ENCODE measurements around the gene CRK. TPM values are rescaled to one million over a fixed set of nuclear protein-coding genes. Genes with fewer than 3 reads are reported as not detected.

CRK gene
- total RNA-seq, 1 donor from 2014 or later = 46.4 TPM

DNA sequence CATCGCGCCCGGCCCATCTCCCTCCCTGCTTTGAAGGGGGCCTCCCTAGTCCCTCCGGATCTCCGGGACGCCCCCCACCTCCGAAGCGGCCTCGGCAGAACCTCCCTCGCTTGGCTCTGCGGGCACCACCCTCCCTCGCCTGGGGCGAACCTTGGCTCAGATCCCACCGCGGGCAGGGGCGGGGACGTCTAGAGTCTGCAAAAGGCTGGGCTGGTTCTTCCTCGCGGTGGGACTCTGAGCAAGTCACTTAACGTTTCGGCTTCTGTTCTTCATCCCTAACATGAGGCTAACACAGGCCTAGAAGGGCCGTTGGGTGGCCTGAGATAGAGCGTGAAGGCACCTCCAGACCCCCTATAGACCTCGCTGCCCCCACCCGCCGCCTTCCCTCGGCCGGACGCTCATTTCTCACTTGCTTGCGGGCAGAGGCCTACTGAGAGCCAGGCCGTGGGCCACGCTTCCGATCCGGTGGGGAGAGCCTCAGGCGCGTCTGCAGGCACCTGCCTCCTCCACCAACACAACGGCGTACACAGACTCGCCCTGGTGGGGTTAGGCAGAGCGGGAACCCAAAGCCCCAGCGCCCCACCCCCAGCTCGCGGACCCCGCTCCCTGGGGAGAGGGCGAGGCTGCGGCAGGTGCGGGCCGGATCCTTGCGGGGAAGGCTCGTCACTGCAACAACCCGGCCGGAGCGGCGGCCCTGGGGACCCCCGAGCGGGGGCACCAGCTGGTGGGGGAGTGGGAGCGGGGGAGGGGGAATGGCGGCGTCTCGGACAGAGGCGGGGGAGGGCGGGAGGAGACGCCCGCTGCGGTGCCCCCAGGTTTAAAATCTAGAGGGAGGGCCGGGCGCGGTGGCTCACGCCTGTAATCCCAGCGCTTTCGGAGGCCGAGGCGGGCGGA is 31.0 kb upstream of the CRK start:
- Mint-ChIP-seq H3K36me3 (ENCODE audit: unreplicated experiment) (peaks cover 3% of the 10 kb centered on the region), H3K4me1 (ENCODE audit: low read depth, unreplicated experiment) (peaks cover 16% of the 10 kb centered on the region), H3K4me3 (ENCODE audit: unreplicated experiment) (peak overlapping the region; percentile 87), H3K27me3 (ENCODE audit: unreplicated experiment) (peaks cover 11% of the 10 kb centered on the region), H3K27ac (ENCODE audit: unreplicated experiment) (peak overlapping the region; percentile 79), H3K9me3 (ENCODE audit: unreplicated experiment) (peaks cover 2% of the 10 kb centered on the region)
- TF ChIP-seq, protein P1, sequence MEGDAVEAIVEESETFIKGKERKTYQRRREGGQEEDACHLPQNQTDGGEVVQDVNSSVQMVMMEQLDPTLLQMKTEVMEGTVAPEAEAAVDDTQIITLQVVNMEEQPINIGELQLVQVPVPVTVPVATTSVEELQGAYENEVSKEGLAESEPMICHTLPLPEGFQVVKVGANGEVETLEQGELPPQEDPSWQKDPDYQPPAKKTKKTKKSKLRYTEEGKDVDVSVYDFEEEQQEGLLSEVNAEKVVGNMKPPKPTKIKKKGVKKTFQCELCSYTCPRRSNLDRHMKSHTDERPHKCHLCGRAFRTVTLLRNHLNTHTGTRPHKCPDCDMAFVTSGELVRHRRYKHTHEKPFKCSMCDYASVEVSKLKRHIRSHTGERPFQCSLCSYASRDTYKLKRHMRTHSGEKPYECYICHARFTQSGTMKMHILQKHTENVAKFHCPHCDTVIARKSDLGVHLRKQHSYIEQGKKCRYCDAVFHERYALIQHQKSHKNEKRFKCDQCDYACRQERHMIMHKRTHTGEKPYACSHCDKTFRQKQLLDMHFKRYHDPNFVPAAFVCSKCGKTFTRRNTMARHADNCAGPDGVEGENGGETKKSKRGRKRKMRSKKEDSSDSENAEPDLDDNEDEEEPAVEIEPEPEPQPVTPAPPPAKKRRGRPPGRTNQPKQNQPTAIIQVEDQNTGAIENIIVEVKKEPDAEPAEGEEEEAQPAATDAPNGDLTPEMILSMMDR (IDR thresholded peaks at IDR 0.05; ENCODE audit: partially characterized antibody, unreplicated experiment) = peak; percentile 28
- peak; percentile 84 for DNase-seq

DNA sequence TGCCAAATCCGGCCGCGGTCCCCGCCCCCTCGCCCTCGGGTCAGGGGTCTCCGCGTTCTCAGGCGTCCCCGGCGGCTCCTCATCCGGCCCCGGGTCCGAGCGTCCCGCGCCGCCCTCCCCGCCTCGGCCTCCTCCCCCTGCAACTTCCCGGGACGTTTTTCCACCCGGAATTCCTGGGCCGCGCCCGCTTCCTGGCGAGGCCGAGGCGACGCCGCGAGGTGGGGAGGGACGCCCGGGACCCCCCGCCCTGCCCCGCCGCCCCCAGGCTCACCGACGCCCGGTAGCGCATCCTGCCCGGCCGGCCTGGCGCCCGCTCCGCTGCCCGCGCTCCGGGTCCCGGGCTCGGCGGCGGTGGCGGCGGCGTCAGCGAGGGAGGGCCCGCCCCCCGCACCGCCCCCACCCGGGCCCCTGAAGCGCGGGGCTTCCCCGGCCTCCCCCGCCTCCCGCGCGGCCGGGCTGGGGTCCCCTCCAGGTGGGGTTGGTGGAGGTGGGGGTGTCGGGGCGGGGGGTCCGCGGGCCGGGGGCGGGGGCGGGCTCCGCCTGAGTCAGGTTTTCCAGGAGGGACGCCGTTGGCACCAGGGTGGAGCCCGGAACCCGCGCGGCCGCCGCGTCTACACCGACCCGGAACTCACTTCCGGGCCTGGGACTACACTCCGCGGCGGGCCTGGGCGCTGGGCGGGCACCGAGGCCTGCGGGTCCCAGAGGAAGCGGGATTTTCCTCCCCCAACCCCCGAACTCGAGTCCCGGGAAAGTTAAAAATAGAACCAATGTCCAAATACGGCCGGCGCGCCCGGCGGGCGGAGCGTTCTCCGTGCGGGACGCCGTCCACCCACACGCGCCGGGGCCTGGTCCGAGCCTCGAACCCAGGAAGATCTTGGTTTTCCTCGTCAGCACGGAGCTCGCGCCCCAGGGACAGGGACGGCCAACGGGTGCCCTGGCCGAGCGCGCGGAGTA is 29.7 kb upstream of the CRK start:
- Mint-ChIP-seq H3K27ac (ENCODE audit: unreplicated experiment) (no peak overlapping the region), H3K4me3 (ENCODE audit: unreplicated experiment) (no peak overlapping the region), H3K4me1 (ENCODE audit: low read depth, unreplicated experiment) (peaks cover 16% of the 10 kb centered on the region), H3K27me3 (ENCODE audit: unreplicated experiment) (peaks cover 11% of the 10 kb centered on the region), H3K9me3 (ENCODE audit: unreplicated experiment) (peaks cover 1% of the 10 kb centered on the region), H3K36me3 (ENCODE audit: unreplicated experiment) (peaks cover 5% of the 10 kb centered on the region)
- peak; percentile 57 for DNase-seq
- TF ChIP-seq, protein P1 (IDR thresholded peaks at IDR 0.05; ENCODE audit: partially characterized antibody, unreplicated experiment) = no peak

DNA sequence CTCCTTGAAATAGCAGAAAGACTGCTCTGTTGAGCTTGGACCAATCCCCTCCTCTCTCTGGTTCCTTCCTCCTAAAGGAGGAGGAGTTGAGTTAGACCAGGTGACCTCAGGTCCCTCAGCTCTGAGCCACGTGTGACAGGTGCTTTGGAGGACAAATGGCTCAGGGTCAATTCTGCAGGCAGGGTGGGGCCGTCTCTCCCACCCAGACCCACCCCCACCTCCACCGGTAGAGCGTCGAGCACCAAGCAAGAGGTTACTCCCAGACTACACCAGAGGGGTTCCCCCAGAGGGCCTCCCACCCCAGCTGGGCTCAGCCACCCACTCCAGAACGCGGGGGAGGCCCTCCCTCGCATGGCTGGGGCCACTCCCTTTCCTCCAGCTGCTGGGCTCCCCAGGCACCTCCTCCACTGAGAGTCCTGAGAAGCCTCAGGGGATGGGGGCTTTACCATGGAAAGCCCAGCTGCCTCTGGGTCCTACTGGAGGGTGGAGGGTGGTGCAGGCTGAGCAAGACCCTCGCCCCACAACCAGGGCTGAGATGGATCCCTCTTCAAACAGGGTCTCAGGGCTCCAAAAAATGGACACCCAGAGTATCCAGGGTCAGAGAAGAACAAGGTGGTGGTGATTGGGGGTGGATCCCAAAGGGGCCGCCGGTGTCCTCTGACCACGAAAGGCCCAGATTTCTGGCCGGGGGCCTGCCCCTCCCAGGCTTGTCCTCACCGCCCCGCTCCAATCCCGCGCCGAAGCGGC is 28.8 kb upstream of the CRK start:
- TF ChIP-seq, protein P1 (IDR thresholded peaks at IDR 0.05; ENCODE audit: partially characterized antibody, unreplicated experiment) = peak; percentile 50
- H3K9me3 Mint-ChIP-seq (ENCODE audit: unreplicated experiment) = peaks cover 1% of the 10 kb centered on the region
- H3K4me1 Mint-ChIP-seq (ENCODE audit: low read depth, unreplicated experiment) = peaks cover 12% of the 10 kb centered on the region
- H3K27ac Mint-ChIP-seq (ENCODE audit: unreplicated experiment) = no peak overlapping the region
- H3K4me3 Mint-ChIP-seq (ENCODE audit: unreplicated experiment) = peak overlapping the region; percentile 84
- H3K36me3 Mint-ChIP-seq (ENCODE audit: unreplicated experiment) = peaks cover 5% of the 10 kb centered on the region
- peak; percentile 35 for DNase-seq
- peaks cover 8% of the 10 kb centered on the region for H3K27me3 Mint-ChIP-seq (ENCODE audit: unreplicated experiment)

DNA sequence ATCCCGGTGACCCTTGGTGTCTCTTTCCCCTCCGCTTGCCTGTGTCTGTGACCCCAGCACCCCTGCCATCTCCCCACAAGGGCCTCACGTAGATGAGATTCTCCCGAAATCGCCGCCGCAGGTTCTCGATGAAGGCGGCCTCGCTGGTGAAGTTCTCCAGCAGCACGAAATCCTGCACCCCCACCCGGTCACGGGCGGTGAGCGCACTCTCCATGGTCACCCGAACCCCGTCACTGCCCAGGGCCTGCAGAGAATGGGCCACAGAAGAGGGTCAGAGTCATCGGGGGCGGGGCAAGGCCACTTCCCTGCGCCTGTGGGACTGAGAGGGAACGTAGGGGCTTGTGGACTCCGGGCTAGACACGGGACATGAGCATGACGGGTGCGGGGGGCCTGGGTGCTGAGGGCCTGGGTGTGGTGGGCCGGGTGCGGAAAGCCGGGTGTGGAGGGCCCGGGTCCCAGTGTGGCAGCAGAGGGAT is 28.1 kb upstream of the CRK start:
- no peak overlapping the region for H3K27ac Mint-ChIP-seq (ENCODE audit: unreplicated experiment)
- no peak for DNase-seq
- peaks cover 10% of the 10 kb centered on the region for H3K27me3 Mint-ChIP-seq (ENCODE audit: unreplicated experiment)
- peaks cover 5% of the 10 kb centered on the region for H3K36me3 Mint-ChIP-seq (ENCODE audit: unreplicated experiment)
- H3K4me1 Mint-ChIP-seq (ENCODE audit: low read depth, unreplicated experiment) = peaks cover 11% of the 10 kb centered on the region
- H3K4me3 Mint-ChIP-seq (ENCODE audit: unreplicated experiment) = peak overlapping the region; percentile 57
- TF ChIP-seq, protein P1 (IDR thresholded peaks at IDR 0.05; ENCODE audit: partially characterized antibody, unreplicated experiment) = no peak
- peaks cover 1% of the 10 kb centered on the region for H3K9me3 Mint-ChIP-seq (ENCODE audit: unreplicated experiment)

Measured in glutamatergic neuron (in vitro differentiated cells).